HepG2 (cell line): ENCODE results near the gene AMOTL1. TPM values are rescaled to one million over a fixed set of nuclear protein-coding genes. Genes with fewer than 3 reads are reported as not detected.

ENCODE experiments used
- ATAC-seq: fragments of 200-7000 bp; cut with Tn5 transposase; 3 replicates; pipeline ENCODE4 v1.9.1; 2020; ENCODE audit warnings: mild to moderate bottlenecking, moderate library complexity
- BruUV-seq: library from RNA; stranded (reverse); fragments of 400-500 nt; replicated peaks from 2 replicates; lab custom pipeline; 2021; lab: Mats Ljungman, UMichigan
- CTCF ChIA-PET: fragments of 300-600 bp; formaldehyde crosslinking; extraction: SDS; loops from one replicate; lab custom pipeline; 2021; ENCODE audit warnings: low total read pairs, inconsistent platforms, low intra/inter-chr PET ratio; lab: Yijun Ruan, JAX
- POLR2A ChIA-PET: fragments of 350-600 bp; sonication (Branson Sonifier 250); formaldehyde crosslinking; loops from one replicate; lab custom pipeline; 2020; ENCODE audit warnings: antibody characterized with exemption, inconsistent platforms; lab: Yijun Ruan, JAX
- DNase-seq: peaks from one replicate; pipeline ENCODE4 v3.0.0-alpha.2; 2015; ENCODE audit warnings: low spot score
- FAIRE-seq: peaks from 3 replicates; lab custom pipeline; 2011; peaks lifted over from hg19 to GRCh38; lab: Jason Lieb, UNC
- H2AFZ ChIP-seq: one replicate; pipeline ENCODE4 v1.6.1; 2011; ENCODE audit warnings: low read length, inconsistent platforms
- H3K27ac ChIP-seq: fragments of 300-600 bp; 3 replicates; pipeline ENCODE4 v1.8.0; 2011; ENCODE audit warnings: mixed run types, mild to moderate bottlenecking, mixed read lengths, low read length, inconsistent platforms; ENCODE audit not compliant: insufficient read depth; ENCODE audit errors: extremely low read length
- H3K27me3 ChIP-seq, 2 experiments: fragments of 200-600 bp in 1 of 2; 2 replicates in 1 of 2; 3 replicates in 1 of 2; pipeline versions ENCODE4 v1.6.0 to v1.8.0; 2011; ENCODE audit warnings: low read length in 2 of 2, mild to moderate bottlenecking in 2 of 2, moderate library complexity in 2 of 2, inconsistent platforms in 1 of 2; ENCODE audit not compliant: insufficient read depth in 2 of 2, control insufficient read depth in 1 of 2
- H3K36me3 ChIP-seq, 2 experiments: fragments of 200-600 bp in 1 of 2; replicated peaks in 1 of 2; 2 replicates in 1 of 2; 3 replicates in 1 of 2; pipeline versions ENCODE4 v1.5.1 to v1.8.0; 2011; ENCODE audit warnings: low read length in 2 of 2, inconsistent platforms in 1 of 2; ENCODE audit not compliant: insufficient read depth in 2 of 2, control insufficient read depth in 1 of 2
- H3K4me1 ChIP-seq: 2 replicates; pipeline ENCODE4 v1.5.1; 2012; ENCODE audit warnings: low read length, inconsistent platforms; ENCODE audit not compliant: insufficient read depth
- H3K4me2 ChIP-seq: 2 replicates; pipeline ENCODE4 v1.6.0; 2011; ENCODE audit warnings: low read depth, low read length, inconsistent platforms
- H3K4me3 ChIP-seq, 3 experiments: fragments of 200-600 bp in 1 of 3; sonication (generic), shearing (Covaris generic) in 1 of 3; replicated peaks in 1 of 3; 2 replicates each; pipeline ENCODE4 v1.5.1; 2011 to 2016; ENCODE audit warnings: low read length in 3 of 3, inconsistent platforms in 2 of 3, low read depth in 2 of 3, mild to moderate bottlenecking in 2 of 3, control low read depth in 1 of 3, mixed read lengths in 1 of 3; ENCODE audit not compliant: insufficient read depth in 1 of 3
- H3K79me2 ChIP-seq: one replicate; pipeline ENCODE4 v1.6.1; 2011; ENCODE audit warnings: low read length, inconsistent platforms; ENCODE audit not compliant: insufficient read depth
- H3K9ac ChIP-seq: 2 replicates; pipeline ENCODE4 v1.6.0; 2011; ENCODE audit warnings: mild to moderate bottlenecking, low read depth, low read length, inconsistent platforms; ENCODE audit not compliant: insufficient read depth
- H3K9me3 ChIP-seq: 2 replicates; pipeline ENCODE4 v1.5.1; 2012; ENCODE audit warnings: mild to moderate bottlenecking, low read length
- H4K20me1 ChIP-seq: 2 replicates; pipeline ENCODE4 v1.6.0; 2011; ENCODE audit warnings: inconsistent platforms, mild to moderate bottlenecking, low read length, moderate library complexity; ENCODE audit not compliant: insufficient read depth
- AHR ChIP-seq: IDR thresholded peaks from 2 replicates; pipeline ENCODE4 v1.6.1; 2018; ENCODE audit warnings: missing genetic modification reagents, missing compliant biosample characterization
- EEA1 ChIP-seq: sonication (generic); formaldehyde crosslinking; IDR thresholded peaks from 2 replicates; pipeline ENCODE4 v1.5.1; 2020; ENCODE audit warnings: mild to moderate bottlenecking, missing genetic modification reagents, borderline replicate concordance
- KAT2B ChIP-seq: fragments of 150-350 bp; IDR thresholded peaks from 2 replicates; pipeline ENCODE4 v1.6.1; 2014; ENCODE audit warnings: low read depth, low read length, borderline replicate concordance
- MED13 ChIP-seq: sonication (generic); formaldehyde crosslinking; IDR thresholded peaks from 2 replicates; pipeline ENCODE4 v1.5.0; 2020; ENCODE audit warnings: missing genetic modification reagents
- NFATC3 ChIP-seq: sonication (generic); formaldehyde crosslinking; IDR thresholded peaks from 2 replicates; pipeline ENCODE4 v1.5.1; 2020; ENCODE audit warnings: mild to moderate bottlenecking, missing genetic modification reagents
- PAXIP1 ChIP-seq: sonication (generic); formaldehyde crosslinking; conservative IDR thresholded peaks from 2 replicates; pipeline ENCODE4 v1.4.0; 2020; ENCODE audit warnings: mild to moderate bottlenecking, missing genetic modification reagents, moderate library complexity
- SETDB1 ChIP-seq: sonication (generic); formaldehyde crosslinking; IDR thresholded peaks from 2 replicates; pipeline ENCODE4 v1.5.1; 2020; ENCODE audit warnings: missing genetic modification reagents, mild to moderate bottlenecking, borderline replicate concordance
- SIX4 ChIP-seq: sonication (generic); formaldehyde crosslinking; IDR thresholded peaks from 2 replicates; pipeline ENCODE4 v1.4.0; 2020; ENCODE audit warnings: missing genetic modification reagents
- STAT5B ChIP-seq: sonication (generic); formaldehyde crosslinking; IDR thresholded peaks from 2 replicates; pipeline ENCODE4 v1.4.0; 2020; ENCODE audit warnings: missing genetic modification reagents
- ZNF335 ChIP-seq: sonication (generic); formaldehyde crosslinking; IDR thresholded peaks from 2 replicates; pipeline ENCODE4 v1.4.0; 2020; ENCODE audit warnings: missing genetic modification reagents
- ZNF33A ChIP-seq: sonication (generic); formaldehyde crosslinking; IDR thresholded peaks from 2 replicates; pipeline ENCODE4 v1.5.1; 2020; ENCODE audit warnings: missing genetic modification reagents, mild to moderate bottlenecking, moderate library complexity, borderline replicate concordance
- ZNF350 ChIP-seq: sonication (generic); formaldehyde crosslinking; IDR thresholded peaks from 2 replicates; pipeline ENCODE4 v1.4.0; 2020; ENCODE audit warnings: mild to moderate bottlenecking, low read depth, missing genetic modification reagents, borderline replicate concordance
- ZNF567 ChIP-seq: sonication (generic); formaldehyde crosslinking; IDR thresholded peaks from 2 replicates; pipeline ENCODE4 v1.8.1; 2023; ENCODE audit warnings: mild to moderate bottlenecking, missing genetic modification reagents, borderline replicate concordance
- ZNF766 ChIP-seq: sonication (generic); formaldehyde crosslinking; IDR thresholded peaks from 2 replicates; pipeline ENCODE4 v1.5.0; 2020; ENCODE audit warnings: missing genetic modification reagents, borderline replicate concordance
- WGBS: methylation state at CpG from one replicate; pipeline ENCODE4 v1.1.6; 2017; ENCODE audit warnings: low lambda C conversion rate; 5-methylcytosine and 5-hydroxymethylcytosine counted together
- in situ Hi-C: cut with HindIII; loops from 2 replicates; pipeline ENCODE4 v1.10.0; 2017; ENCODE audit warnings: low pct_unique_long_range_greater_than_20kb; ENCODE audit not compliant: extremely low pct_ligation_motif_present
- intact Hi-C: fragments of 100-400 bp; cut with micrococcal nuclease; formaldehyde crosslinking; loops from one replicate; pipeline ENCODE4 v1.10.0; 2022; ENCODE audit not compliant: unreplicated experiment
- polyA plus RNA-seq, 8 experiments: library from polyadenylated mRNA; depleted of rRNA in 3 of 8; stranded (reverse) in 7 of 8; unstranded in 1 of 8; fragments of >200 nt; fragmentation: Illumina TruSeq in 4 of 8; extraction: Trizol in 4 of 8; gene quantifications; 2 replicates each; pipeline versions ENCODE4 v1.2.1 to v1.2.3, GENCODE V29; 2011 to 2016; ENCODE audit warnings: low read depth in 4 of 8, missing spikeins in 1 of 8, mixed read lengths in 1 of 8; ENCODE audit not compliant: insufficient read depth in 1 of 8
- total RNA-seq, 5 experiments: library from RNA; depleted of rRNA; stranded (reverse); fragments of >200 nt; fragmentation: Illumina TruSeq; extraction: Trizol; gene quantifications; 2 replicates each; pipeline ENCODE4 v1.2.3, GENCODE V29; 2016; ENCODE audit warnings: low read depth in 1 of 5
- TF ChIP-seq, protein P1 (sequence below): IDR thresholded peaks from 2 replicates; pipeline ENCODE4 v1.6.1; 2012; ENCODE audit warnings: low read depth, low read length, improper control_type of control experiment
- TF ChIP-seq, protein P2 (sequence below): sonication (generic); formaldehyde crosslinking; IDR thresholded peaks from 2 replicates; pipeline ENCODE4 v1.8.1; 2023; ENCODE audit warnings: missing genetic modification reagents, inconsistent platforms, borderline replicate concordance
- TF ChIP-seq, protein P3 (sequence below), 2 experiments: sonication (generic) in 1 of 2; formaldehyde crosslinking in 1 of 2; IDR thresholded peaks; 2 replicates each; pipeline versions ENCODE4 v1.4.0 to v1.6.1; 2018 to 2020; ENCODE audit warnings: missing genetic modification reagents in 2 of 2, borderline replicate concordance in 1 of 2, low read depth in 1 of 2, mild to moderate bottlenecking in 1 of 2, missing biosample characterization in 1 of 2

AMOTL1 gene
- total and polyA plus RNA-seq, 2 of the 13 experiments (the other 11 are each of a cell fraction or from before 2014, with no cell fraction given), result 0.01 to 0.20 TPM

- no peak overlapping the region for H3K9ac ChIP-seq
- no TSS peak for BruUV-seq
- ChIA-PET POLR2A (no interaction called here), CTCF (no interaction called here)
- no peak overlapping the region for H3K27ac ChIP-seq
- no peak overlapping the region for H2AFZ ChIP-seq
- intact Hi-C loops (no loop called here), in situ Hi-C loops (no loop called here)
- no peaks in the 10 kb centered on the region for H3K36me3 ChIP-seq
- H4K20me1 ChIP-seq, result no peaks in the 10 kb centered on the region
- no peaks in the 10 kb centered on the region for H3K4me1 ChIP-seq
- H3K9me3 ChIP-seq, result no peaks in the 10 kb centered on the region
- H3K27me3 ChIP-seq, result no peaks in the 10 kb centered on the region
- H3K4me3 ChIP-seq, result no peak overlapping the region
- no peak for DNase-seq
- 22% methylated on average over 6 of the region's 6 CpGs for WGBS
- H3K4me2 ChIP-seq, result no peak overlapping the region
- FAIRE-seq, result no peak
- no peak for TF ChIP-seq SETDB1
- no peak for TF ChIP-seq ZNF567 (CRISPR knock-in tag)
- TF ChIP-seq ZNF350 (CRISPR knock-in tag), result no peak
- TF ChIP-seq, protein P1, sequence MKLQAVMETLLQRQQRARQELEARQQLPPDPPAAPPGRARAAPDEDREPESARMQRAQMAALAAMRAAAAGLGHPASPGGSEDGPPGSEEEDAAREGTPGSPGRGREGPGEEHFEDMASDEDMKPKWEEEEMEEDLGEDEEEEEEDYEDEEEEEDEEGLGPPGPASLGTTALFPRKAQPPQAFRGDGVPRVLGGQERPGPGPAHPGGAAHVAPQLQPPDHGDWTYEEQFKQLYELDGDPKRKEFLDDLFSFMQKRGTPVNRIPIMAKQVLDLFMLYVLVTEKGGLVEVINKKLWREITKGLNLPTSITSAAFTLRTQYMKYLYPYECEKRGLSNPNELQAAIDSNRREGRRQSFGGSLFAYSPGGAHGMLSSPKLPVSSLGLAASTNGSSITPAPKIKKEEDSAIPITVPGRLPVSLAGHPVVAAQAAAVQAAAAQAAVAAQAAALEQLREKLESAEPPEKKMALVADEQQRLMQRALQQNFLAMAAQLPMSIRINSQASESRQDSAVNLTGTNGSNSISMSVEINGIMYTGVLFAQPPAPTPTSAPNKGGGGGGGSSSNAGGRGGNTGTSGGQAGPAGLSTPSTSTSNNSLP, result no peak
- no peak for TF ChIP-seq ZNF766
- no peak for TF ChIP-seq STAT5B
- TF ChIP-seq, protein P2, sequence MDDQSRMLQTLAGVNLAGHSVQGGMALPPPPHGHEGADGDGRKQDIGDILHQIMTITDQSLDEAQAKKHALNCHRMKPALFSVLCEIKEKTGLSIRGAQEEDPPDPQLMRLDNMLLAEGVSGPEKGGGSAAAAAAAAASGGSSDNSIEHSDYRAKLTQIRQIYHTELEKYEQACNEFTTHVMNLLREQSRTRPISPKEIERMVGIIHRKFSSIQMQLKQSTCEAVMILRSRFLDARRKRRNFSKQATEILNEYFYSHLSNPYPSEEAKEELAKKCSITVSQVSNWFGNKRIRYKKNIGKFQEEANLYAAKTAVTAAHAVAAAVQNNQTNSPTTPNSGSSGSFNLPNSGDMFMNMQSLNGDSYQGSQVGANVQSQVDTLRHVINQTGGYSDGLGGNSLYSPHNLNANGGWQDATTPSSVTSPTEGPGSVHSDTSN, result no peak
- TF ChIP-seq MED13 (CRISPR knock-in tag), result no peak
- TF ChIP-seq PAXIP1, result no peak
- TF ChIP-seq SIX4, result no peak
- TF ChIP-seq NFATC3 (CRISPR knock-in tag), result no peak
- TF ChIP-seq AHR, result no peak
- no peak for TF ChIP-seq EEA1 (CRISPR knock-in tag)
- TF ChIP-seq, protein P3, sequence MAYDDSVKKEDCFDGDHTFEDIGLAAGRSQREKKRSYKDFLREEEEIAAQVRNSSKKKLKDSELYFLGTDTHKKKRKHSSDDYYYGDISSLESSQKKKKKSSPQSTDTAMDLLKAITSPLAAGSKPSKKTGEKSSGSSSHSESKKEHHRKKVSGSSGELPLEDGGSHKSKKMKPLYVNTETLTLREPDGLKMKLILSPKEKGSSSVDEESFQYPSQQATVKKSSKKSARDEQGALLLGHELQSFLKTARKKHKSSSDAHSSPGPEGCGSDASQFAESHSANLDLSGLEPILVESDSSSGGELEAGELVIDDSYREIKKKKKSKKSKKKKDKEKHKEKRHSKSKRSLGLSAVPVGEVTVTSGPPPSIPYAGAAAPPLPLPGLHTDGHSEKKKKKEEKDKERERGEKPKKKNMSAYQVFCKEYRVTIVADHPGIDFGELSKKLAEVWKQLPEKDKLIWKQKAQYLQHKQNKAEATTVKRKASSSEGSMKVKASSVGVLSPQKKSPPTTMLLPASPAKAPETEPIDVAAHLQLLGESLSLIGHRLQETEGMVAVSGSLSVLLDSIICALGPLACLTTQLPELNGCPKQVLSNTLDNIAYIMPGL (CRISPR knock-in tag; IDR thresholded peaks at IDR 0.05; ENCODE audit: borderline replicate concordance in 1 of 2, low read depth in 1 of 2), result no peak
- no peak for TF ChIP-seq ZNF33A (CRISPR knock-in tag)
- no peak for TF ChIP-seq ZNF335
- no peak for TF ChIP-seq KAT2B
- no peak for ATAC-seq
- H3K79me2 ChIP-seq, result no peaks in the 10 kb centered on the region
Observed at GRCh38 chr11:94790661-94791180, 22.6 kb downstream of the AMOTL1 start.
